GM18508 (cell line): ENCODE measurements around the gene JAG1.

Experiments used
- ATAC-seq: cut with Tn5 transposase; IDR thresholded peaks from one replicate; pipeline ENCODE4 v1.9.1; 2021; ENCODE audit warnings: moderate number of reproducible peaks; ENCODE audit not compliant: insufficient read depth, unreplicated experiment

Gene JAG1

DNA sequence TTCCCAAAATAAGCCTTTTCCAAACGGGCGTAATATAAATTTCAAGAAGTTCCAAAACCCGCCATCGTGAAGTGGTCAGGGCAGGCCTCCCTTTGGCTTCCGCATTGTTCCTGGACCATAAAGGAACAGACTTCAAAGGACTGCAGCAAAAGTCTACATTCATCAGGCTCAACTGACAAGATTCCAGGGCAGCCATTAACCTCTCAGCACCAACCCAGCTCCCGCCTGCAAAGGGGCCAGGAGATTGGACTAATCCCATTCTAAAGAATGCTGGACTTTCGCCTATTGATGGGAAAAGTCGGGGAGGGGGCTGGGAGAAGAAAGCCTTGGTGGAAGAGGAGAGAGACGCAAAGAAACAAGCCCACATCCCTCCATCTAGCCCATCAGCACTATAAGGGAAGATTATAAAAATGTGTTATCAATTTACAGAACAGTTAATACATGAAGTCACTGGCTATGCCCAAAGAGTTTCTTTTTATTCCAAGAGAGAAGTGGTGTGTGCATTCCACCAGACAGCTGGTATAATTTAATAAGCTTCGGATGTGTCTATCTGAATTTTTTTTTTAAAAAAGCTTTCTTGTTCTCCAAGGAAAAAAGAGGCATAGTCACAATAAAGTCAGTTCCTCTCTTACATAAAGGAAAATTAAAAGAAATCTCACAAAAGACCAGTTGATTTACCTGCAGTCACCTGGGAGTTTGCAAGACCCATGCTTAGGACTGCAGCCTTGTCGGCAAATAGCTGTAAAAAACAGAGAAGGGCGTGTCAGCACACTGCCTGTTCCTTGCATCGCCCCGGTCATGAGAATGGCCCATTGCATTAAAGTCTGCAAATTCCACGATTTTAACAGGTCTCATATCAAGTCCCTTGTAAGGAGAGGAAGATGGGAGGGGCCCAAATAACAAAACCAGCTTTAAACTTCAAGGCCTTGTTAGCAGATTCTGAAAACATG is 17.8 kb downstream of the JAG1 start:
- no peak for ATAC-seq

DNA sequence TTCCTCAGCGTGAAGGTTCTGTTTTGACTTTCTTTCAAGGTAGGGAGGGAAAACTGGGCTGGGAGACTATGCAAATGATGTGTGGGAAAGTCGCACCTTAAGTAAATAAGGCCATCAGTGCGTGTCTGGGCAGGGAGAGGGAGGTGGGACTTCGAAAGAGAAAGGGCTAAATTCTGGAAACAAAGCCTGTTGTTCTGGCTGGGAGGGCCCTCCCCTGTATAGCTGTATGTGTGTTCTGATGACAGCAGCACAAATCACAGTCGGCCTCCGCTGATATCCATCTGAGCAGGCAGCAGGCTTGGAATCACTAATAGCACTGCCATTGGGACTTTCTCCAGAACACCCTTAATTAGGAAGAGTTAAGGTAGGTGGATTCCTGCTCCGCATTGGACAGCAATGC is 19.2 kb downstream of the JAG1 start:
- ATAC-seq = peak; percentile 43

DNA sequence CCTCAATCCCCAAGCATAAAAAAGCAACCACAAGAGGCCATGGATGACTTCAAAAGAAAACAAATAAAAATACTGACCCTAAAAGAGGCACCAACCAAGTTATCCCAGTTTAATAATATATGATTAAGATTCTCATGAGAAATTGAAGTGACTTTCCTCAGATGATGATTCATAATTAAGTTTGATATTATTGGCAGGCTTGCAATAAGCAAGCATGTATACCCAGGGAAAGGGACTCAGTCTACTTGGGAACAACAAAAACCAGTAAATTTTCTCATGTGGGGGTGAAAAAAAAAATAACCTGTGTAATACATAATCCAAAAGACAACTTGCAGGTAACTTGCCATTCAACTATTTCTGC is 19.6 kb downstream of the JAG1 start:
- ATAC-seq = no peak

DNA sequence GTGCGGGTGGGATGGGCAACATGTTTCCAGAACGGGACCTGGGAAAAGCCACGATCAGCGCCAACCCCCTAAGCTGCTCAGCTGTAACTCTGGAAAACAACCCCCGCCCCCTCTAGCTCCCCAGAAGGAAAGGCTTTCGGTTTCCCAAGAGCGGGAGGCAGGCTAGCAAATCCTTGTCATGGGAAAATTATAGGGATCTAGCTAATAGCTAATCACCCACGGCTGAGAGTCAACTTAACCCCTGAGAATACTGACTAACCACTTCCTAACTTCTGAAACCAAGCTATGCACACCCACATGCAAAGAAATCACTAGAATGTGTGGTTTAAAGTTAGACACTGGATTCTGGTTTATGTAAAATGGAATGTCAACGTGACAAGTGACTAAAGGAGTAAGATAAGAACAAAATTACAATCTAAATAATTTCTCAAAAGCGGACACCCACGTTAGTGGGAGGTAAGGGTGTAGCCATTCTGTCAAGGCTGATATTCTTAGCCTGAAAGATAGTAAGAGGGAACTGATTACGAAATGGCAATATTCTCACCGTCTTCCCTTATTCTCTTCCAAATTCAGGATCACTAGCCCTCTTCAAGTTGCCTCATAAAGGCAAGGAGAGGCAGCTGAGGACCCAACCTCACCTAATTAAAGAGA is 20.1 kb downstream of the JAG1 start:
- ATAC-seq = no peak

DNA sequence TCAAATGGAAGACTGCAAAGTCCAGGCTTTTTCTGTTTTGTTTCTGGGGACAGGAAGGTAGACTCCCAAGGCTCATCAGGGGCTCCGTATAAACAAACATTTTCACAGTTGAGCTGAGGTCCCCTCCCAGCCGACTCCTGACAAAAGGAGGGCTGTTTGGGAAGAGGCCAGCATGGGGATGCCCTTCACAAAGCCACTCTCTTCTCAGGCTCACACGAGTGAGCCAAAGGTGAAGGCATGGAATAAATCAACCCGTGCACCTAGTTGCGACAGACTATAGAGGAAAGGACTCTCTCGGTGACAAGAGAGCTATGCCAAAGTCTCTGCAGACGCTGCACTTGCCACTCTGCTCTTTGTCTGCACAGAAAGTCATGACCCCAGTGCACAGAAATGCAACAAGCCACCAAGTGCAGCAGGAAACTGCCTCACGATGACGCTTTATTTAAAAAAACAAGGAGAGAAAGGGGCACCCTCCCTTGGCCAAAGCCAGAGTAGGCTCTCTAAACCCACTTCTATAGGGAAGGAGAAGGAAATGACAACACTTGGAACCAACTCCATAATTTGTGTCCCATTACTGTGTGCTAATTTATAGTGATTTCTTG is 21.0 kb downstream of the JAG1 start:
- ATAC-seq = no peak

DNA sequence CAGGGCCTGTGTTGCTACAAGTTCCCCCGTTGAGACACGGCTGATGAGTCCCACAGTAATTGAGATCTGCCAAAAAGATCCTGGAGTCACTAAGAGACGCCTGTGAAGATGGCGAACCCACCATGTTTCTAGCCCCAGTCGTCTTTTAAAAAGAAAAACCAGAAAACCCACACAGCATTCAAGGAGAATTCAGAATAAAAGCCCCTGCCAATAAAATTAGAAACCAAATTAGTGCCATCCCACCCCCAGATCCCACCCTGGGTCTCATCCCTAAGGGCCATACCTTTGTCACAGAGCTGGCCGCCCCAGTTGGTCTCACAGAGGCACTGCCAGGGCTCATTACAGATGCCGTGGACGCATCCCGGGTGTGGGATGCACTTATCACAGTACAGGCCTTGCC is 21.6 kb downstream of the JAG1 start:
- ATAC-seq = no peak

DNA sequence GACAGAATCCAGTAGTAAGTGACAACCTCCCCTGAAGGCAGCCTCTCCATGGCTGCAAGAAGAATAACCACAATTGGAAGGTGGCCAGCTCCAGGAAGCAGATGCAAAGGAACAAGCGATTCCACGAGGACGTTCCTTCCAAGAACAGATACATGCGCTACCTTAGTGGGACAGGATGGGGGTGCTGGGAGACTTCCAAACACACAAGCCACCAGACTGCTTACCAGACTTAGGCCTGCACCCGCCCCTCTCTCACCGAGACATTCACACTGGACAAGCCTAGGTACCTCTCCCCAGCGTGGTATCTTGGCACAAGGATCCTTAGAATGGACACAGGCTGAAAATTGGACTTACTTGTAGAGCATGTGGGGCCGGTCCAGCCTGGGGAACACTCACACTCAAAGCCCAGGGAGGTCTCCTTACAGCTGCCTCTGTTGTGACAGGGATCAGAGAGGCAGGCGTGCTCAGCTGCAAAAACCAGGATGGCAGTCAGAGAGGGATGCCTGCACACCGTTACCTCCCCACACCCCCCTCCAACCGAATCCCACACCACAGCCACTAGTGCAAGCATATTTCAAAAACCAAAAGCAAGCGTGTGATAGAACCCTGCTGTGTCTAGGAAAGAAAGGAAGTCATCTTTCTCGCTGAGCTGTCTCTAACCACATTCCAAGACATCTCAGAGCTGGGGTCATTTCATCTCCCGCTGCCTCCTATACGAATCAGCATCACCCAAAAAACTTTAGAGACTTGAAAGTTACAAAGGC is 22.4 kb downstream of the JAG1 start:
- no peak for ATAC-seq

DNA sequence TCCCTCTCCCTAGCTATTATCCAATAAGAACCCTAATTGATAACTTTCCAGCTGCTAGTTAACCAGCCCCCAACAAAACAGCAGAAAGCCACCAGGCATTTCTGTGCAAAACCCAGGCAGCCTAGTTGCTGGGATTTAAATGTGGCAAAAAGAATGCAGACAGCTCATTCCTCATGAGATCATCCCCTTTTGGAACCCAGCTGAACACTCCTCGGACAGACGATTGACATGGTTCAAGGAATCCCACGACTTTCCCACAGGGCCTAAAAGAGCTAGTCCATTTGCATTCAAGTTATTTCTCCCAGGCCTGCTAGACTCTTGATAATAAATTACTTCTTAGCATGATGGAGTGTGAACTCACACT is 24.0 kb downstream of the JAG1 start:
- no peak for ATAC-seq

DNA sequence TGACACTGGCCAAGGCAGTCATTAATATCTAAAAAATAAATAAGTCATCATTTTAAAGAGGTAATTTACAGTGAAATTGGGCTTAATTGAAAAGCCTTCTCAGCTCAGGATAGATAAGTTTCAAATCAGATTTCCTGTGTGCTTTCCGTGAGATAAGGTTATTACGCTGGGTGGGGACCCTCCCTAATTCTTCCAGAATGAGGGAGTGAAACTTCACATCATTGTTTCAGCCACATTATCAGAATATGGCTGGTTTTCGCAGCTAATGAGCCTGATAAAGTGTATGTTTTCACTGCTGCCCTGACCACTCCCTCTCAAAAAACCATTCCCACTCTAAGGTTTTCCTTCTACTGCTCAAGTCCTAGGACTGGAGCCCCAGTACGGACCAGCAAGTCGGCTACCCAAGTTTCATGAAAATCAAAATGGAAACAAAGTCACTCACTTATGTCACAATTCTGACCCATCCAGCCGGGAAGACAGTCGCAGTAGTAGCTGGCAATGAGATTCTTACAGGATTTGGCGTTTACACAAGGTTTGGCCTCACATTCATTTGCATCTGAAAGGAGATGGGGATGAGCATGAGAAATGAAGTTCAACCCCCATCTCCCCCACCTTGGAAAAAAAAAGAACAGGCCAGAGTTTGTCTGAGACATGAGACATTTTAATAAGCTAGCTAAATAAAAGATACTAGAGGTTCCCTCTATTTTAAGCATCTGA is 24.6 kb downstream of the JAG1 start:
- ATAC-seq = no peak

DNA sequence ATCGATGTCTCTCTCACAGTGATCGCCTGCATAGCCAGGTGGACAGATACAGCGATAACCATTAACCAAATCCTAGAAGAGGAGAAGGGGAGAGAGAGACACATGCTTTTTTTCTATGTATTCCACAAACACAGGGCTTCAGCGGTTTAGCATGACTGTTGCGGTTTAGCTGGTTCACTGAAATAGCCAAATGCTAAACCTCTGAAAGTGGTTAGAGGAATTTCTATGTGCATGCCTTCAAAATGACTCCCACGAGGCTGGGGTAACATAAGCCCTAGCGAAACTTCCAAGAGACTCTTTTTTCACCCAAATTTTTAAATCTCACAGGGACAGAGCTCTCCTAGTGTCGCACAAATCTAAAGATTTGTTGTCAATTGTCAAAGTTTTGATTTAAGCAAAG is 25.1 kb downstream of the JAG1 start:
- no peak for ATAC-seq

DNA sequence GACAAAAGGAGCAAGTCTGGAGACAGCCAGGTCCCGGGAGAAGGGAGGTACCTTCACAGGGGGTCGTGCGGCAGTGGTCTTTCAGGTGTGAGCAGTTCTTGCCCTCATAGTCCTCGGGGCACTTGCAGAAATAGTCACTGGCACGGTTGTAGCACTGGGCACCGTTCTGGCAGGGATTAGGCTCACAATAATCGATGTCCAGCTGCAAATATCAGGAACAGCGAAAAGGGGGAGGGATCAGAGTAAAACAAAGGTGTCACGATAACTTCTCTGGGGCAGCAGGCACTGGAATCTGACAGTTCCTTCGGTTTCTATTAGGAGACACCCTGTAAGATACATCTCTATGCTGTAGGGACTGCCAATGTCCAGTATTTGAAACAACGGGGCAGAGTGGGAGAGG is 25.9 kb downstream of the JAG1 start:
- ATAC-seq = no peak

DNA sequence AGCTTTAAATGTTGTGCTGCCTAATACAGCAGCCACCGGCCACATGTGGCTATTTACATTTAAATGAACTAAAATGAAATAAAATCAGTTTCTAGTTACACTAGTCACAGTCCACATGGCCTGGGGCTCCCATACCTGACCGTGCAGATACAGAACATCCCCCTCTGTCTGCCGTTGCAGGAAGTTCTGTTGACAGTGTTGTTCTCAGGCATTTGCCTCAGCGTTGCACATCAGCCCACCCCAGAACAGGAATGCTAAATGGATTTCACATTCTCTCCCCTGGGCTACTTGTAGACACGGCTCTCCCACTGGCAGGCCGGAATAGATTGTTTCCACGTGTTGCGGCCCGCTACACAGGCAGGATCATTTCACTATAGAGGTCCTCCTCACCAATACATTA is 26.3 kb downstream of the JAG1 start:
- no peak for ATAC-seq

DNA sequence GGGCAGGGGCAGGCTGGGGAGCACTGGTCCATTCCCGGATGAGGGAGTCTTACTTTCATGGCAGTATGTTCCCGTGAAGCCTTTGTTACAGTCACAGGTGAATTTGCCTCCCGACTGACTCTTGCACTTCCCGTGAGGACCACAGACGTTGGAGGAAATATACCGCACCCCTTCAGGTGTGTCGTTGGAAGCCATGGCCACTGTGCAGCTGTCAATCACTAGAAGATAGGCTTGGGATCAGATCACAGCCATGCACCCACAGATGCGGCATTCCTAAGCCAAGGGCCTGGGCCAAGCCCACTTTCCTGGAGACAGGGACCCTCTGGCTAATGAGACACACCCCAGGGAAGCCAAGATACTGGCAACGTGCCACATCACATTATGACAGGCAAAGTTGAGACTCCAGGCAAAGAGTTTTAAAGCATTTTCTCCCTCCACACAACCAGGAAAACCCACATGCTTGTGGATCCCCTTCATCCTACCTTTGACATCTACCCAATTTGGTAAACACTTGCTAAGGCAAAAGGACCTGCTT is 26.8 kb downstream of the JAG1 start:
- no peak for ATAC-seq

DNA sequence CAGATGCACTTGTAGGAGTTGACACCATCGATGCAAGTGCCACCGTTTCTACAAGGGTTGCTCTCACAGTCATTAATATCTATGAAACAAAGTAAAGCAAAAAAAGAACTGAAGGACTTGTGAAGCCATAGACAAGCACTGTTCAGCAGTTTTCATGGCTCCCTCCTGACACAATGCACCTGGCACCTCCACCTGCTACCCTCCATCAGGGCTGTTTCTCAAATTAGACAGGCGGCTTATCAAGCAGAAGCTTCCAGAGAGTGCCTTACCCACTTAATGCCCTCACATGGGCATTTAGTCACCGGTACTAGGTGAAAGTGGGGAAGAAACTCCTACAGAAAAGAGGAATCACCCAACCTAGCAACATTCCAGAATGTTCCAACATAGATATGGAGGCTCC is 27.8 kb downstream of the JAG1 start:
- no peak for ATAC-seq

DNA sequence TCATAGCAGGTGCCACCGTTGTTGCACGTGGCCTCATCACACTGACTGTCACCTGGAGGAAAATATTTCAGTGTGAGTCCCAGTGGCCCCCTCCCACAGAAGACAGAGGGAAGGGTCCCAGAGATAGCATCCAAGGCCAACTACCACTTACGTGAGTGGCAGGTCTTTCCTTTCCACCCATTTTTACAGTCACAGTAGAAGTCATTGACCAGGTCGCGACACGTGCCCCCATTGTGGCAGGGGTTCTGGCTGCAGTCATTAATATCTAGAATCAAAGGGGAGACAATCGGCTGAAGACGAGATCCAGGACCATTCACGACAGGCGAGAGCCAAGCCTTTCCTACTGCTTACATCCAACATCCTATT is 28.6 kb downstream of the JAG1 start:
- ATAC-seq = no peak

DNA sequence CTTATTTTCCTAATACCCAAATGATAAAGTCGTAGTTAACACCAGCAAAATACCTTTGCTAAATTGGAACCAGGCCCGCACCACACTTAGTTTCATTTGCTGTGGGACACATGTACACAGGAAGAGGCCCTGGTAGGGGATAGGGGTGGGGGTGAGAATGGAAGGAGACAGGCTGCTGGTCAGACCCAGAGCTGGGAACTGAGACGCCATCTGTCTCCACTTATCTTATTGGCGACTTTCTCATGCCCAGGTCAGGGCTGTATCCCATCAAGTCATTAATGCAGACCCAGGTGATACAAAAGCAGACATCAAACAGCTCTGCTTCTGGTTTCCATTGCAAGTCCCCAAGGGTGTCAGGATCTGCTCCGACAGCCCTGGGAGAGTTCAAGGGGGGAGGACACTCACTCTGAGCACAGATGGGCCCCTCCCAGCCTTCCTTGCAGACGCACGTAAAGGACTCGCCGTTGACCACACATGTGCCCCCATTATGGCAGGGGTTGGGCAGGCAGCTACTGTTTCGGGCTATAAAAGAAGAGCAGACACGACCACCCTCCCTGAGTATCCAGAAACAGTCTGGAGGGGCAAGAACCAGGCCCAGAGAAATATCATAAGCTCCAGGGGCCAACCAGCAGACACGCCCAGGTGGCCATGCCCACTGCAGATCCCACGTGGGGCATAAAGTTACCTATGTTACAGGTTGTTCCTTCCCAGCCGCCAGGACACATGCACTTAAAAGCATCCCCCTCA is 29.2 kb downstream of the JAG1 start:
- ATAC-seq = no peak

DNA sequence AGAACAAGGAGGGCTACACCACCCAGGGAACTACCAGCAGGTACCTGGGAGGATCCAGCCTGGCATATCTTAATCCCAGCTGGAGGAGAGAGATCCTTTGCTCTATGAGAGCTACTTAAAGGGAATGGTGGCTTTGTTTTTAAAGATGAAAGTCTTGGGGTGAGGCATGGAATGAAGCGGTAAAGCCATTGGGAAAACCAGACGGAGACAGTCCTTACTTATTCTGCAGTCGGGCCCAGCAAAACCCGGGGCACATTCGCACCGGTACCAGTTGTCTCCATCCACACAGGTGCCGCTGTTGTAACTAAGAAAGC is 30.3 kb downstream of the JAG1 start:
- ATAC-seq = no peak

DNA sequence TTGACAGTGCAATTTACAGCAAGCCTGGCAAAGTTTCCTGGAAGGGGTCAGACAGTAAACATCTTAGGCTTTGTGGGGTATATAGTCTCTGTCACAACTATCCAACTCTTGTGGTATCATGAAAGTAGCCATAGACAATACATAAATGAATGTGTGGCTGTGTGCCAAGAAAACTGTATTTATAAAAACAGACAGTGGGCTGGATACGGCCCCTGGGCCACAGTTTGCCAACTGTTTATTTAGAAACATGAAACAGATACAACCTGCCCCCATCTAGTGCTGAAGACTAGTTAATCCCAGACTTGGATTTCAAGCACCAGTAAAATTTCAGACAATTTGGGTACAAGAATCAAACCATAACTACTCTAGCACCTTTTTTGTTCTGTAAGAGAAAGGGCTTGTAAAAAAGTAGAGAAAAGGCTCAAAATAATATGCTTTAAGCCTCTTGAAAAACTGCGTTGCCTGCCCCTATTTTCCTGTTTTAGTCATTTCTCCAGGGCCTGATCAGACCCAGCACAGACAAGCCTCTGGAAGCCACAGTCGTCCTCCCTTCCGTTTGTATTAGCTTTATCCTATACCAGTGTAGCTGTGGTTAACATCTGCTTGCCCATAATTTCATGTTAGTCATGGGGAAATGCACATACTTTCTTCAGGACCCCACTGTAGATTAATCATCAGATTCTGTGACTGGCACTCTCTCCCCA is 30.8 kb downstream of the JAG1 start:
- ATAC-seq = no peak

DNA sequence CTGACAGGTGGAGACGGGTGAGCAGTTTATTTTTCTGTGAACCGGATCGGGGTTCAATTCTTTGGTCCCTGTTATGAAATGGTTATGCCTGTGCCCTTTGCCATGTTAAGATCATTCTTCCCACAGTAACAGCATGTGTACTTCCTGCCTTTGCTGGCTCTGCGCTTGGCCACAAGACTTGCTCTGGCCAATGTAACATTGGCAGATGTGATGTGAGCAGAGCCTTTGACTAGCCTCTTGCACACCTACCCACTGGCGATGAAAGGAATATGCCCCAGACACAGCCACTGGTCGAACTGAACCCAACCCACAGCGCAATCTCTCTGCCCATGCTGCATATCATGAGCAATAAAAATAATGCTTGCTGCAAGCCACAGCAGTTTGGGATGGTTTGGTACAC is 31.9 kb downstream of the JAG1 start:
- no peak for ATAC-seq
